HCT116 (cell line): ENCODE results near the gene CACNA1C. TPM values are rescaled to one million over a fixed set of nuclear protein-coding genes. Genes with fewer than 3 reads are reported as not detected.

ENCODE experiments used
- ATAC-seq: fragments of 200-7000 bp; cut with Tn5 transposase; 2 replicates; pipeline ENCODE4 v1.9.1; 2020; ENCODE audit warnings: mild to moderate bottlenecking, moderate library complexity
- BruUV-seq: library from RNA; stranded (reverse); fragments of 400-500 nt; replicated peaks from 2 replicates; lab custom pipeline; 2021; lab: Mats Ljungman, UMichigan
- CTCF ChIA-PET: fragments of 300-600 bp; sonication (Branson Sonifier 250); formaldehyde crosslinking; loops from one replicate; lab custom pipeline; 2021; ENCODE audit warnings: antibody characterized with exemption; lab: Charles Lee
- POLR2A ChIA-PET: fragments of 300-600, 350-600 bp; sonication (Branson Sonifier 250); formaldehyde crosslinking; loops from one replicate; lab custom pipeline; 2021; ENCODE audit warnings: antibody characterized with exemption; lab: Charles Lee
- RAD21 ChIA-PET, 2 experiments: fragments of 300-600 bp; sonication (Branson Sonifier 250); formaldehyde crosslinking; loops; one replicate each; lab custom pipeline; 2023; ENCODE audit warnings: low total read pairs in 2 of 2; ENCODE audit not compliant: uncharacterized antibody in 2 of 2, unreplicated experiment in 2 of 2, low non-redundant PET in 1 of 2; lab: Charles Lee
- DNase-seq: peaks from one replicate; pipeline ENCODE4 v3.0.0-alpha.2; 2010; ENCODE audit warnings: low read depth, low spot score
- H2AFZ ChIP-seq: fragments of 200-600 bp; shearing (Covaris generic), sonication (generic); 2 replicates; pipeline ENCODE4 v1.6.1; 2017; ENCODE audit warnings: low read depth, mixed run types, mixed read lengths, antibody characterized with exemption, low read length; ENCODE audit not compliant: poor library complexity, severe bottlenecking
- H3K27ac ChIP-seq: 2 replicates; pipeline ENCODE4 v1.5.1; 2012; ENCODE audit warnings: low read depth, low read length
- H3K27me3 ChIP-seq: fragments of 200-600 bp; sonication (generic); 2 replicates; pipeline ENCODE4 v1.6.1; 2016; ENCODE audit warnings: mixed run types, low read length, mixed read lengths; ENCODE audit not compliant: insufficient read depth
- H3K36me3 ChIP-seq, 2 experiments: fragments of 200-500 bp in 1 of 2; fragments of 200-600 bp in 1 of 2; sonication (Bioruptor generic) in 1 of 2; sonication (generic) in 1 of 2; 2 replicates each; pipeline versions ENCODE4 v1.5.1 to v1.6.1; 2014 to 2016; ENCODE audit warnings: low read length in 2 of 2, inconsistent platforms in 1 of 2, mixed read lengths in 1 of 2, mixed run types in 1 of 2; ENCODE audit not compliant: insufficient read depth in 2 of 2, control insufficient read depth in 1 of 2
- H3K4me1 ChIP-seq, 2 experiments: fragments of 200-600 bp in 1 of 2; sonication (generic) in 1 of 2; 2 replicates each; pipeline versions ENCODE4 v1.5.1 to v1.6.1; 2012 to 2017; ENCODE audit warnings: low read length in 2 of 2, inconsistent platforms in 1 of 2, mild to moderate bottlenecking in 1 of 2, mixed read lengths in 1 of 2, mixed run types in 1 of 2, moderate library complexity in 1 of 2; ENCODE audit not compliant: insufficient read depth in 2 of 2, control insufficient read depth in 1 of 2
- H3K4me2 ChIP-seq: fragments of 200-600 bp; sonication (generic); 2 replicates; pipeline ENCODE4 v1.6.1; 2017; ENCODE audit warnings: mixed run types, low read length, mixed read lengths
- H3K4me3 ChIP-seq, 2 experiments: fragments of 200-600 bp in 1 of 2; sonication (generic) in 1 of 2; replicated peaks in 1 of 2; 2 replicates each; pipeline ENCODE4 v1.5.1; 2011 to 2016; ENCODE audit warnings: low read length in 2 of 2, control low read depth in 1 of 2, low read depth in 1 of 2, mild to moderate bottlenecking in 1 of 2, mixed read lengths in 1 of 2, mixed run types in 1 of 2
- H3K79me2 ChIP-seq: fragments of 200-600 bp; sonication (generic); 2 replicates; pipeline ENCODE4 v1.6.1; 2017; ENCODE audit warnings: mild to moderate bottlenecking, mixed run types, low read length, moderate library complexity, mixed read lengths; ENCODE audit not compliant: insufficient read depth
- H3K9ac ChIP-seq: fragments of 200-600 bp; sonication (generic); 2 replicates; pipeline ENCODE4 v1.6.1; 2016; ENCODE audit warnings: low read length, mixed read lengths
- H3K9me2 ChIP-seq: fragments of 200-600 bp; sonication (generic), shearing (Covaris generic); 2 replicates; pipeline ENCODE4 v1.6.1; 2017; ENCODE audit warnings: mixed run types, mild to moderate bottlenecking, moderate library complexity; ENCODE audit not compliant: insufficient read depth
- H3K9me3 ChIP-seq, 2 experiments: fragments of 200-500 bp in 1 of 2; fragments of 200-600 bp in 1 of 2; sonication (Bioruptor generic) in 1 of 2; sonication (generic) in 1 of 2; 2 replicates each; pipeline ENCODE4 v1.6.1; 2014 to 2017; ENCODE audit warnings: low read length in 2 of 2, mixed read lengths in 2 of 2, inconsistent platforms in 1 of 2, low read depth in 1 of 2, mild to moderate bottlenecking in 1 of 2, mixed run types in 1 of 2, moderate library complexity in 1 of 2; ENCODE audit not compliant: control insufficient read depth in 1 of 2, insufficient read depth in 1 of 2
- H4K20me1 ChIP-seq: fragments of 200-600 bp; sonication (generic), shearing (Covaris generic); 2 replicates; pipeline ENCODE4 v1.6.1; 2017; ENCODE audit warnings: mixed run types, mild to moderate bottlenecking, moderate library complexity; ENCODE audit not compliant: insufficient read depth
- CBX3 ChIP-seq: IDR thresholded peaks from 2 replicates; pipeline ENCODE4 v1.6.1; 2012; ENCODE audit warnings: low read depth
- CEBPB ChIP-seq: IDR thresholded peaks from 2 replicates; pipeline ENCODE4 v1.6.1; 2012; ENCODE audit warnings: low read depth
- ELF1 ChIP-seq: IDR thresholded peaks from 2 replicates; pipeline ENCODE4 v1.6.1; 2012; ENCODE audit warnings: low read depth, borderline replicate concordance
- EZH2phosphoT487 ChIP-seq: fragments of 200-600 bp; IDR thresholded peaks from 2 replicates; pipeline ENCODE4 v1.6.1; 2018; ENCODE audit warnings: antibody characterized with exemption, borderline replicate concordance
- RAD21 ChIP-seq: IDR thresholded peaks from 2 replicates; pipeline ENCODE4 v1.6.1; 2012; ENCODE audit warnings: low read depth, mild to moderate bottlenecking
- SIN3A ChIP-seq: IDR thresholded peaks from 2 replicates; pipeline ENCODE4 v1.6.1; 2012; ENCODE audit warnings: low read depth
- SP1 ChIP-seq: IDR thresholded peaks from 2 replicates; pipeline ENCODE4 v1.6.1; 2012; ENCODE audit warnings: low read depth
- SRF ChIP-seq: IDR thresholded peaks from 2 replicates; pipeline ENCODE4 v1.6.1; 2012; ENCODE audit warnings: low read depth
- TCF7L2 ChIP-seq: IDR thresholded peaks from 2 replicates; pipeline ENCODE4 v1.7.0; 2011; ENCODE audit warnings: borderline replicate concordance, inconsistent platforms; ENCODE audit not compliant: insufficient read depth, insufficient read length; ENCODE audit errors: extremely low read depth
- YY1 ChIP-seq: IDR thresholded peaks from 2 replicates; pipeline ENCODE4 v1.6.1; 2011; ENCODE audit warnings: low read length, low read depth, moderate library complexity, mild to moderate bottlenecking; ENCODE audit not compliant: insufficient replicate concordance; ENCODE audit errors: extremely low read depth
- ZFX ChIP-seq: fragments of 450-650 bp; IDR thresholded peaks from 2 replicates; pipeline ENCODE4 v1.6.1; 2017
- ZNF274 ChIP-seq: fragments of 200-500 bp; sonication (Bioruptor generic); IDR thresholded peaks from 2 replicates; pipeline ENCODE4 v1.6.1; 2014; ENCODE audit warnings: mild to moderate bottlenecking, low read depth, low read length, inconsistent platforms
- intact Hi-C: fragments of 100-400 bp; cut with micrococcal nuclease; formaldehyde crosslinking; loops from 2 replicates; pipeline ENCODE4 v1.10.0; 2022
- total RNA-seq: library from RNA; stranded (reverse); gene quantifications from one replicate; pipeline ENCODE4 v1.2.1, GENCODE V29; 2021; ENCODE audit not compliant: unreplicated experiment
- TF ChIP-seq, protein P1 (sequence below), 3 experiments: fragments of 200-600 bp in 1 of 3; sonication (generic) in 1 of 3; IDR thresholded peaks in 2 of 3; conservative IDR thresholded peaks in 1 of 3; 2 replicates each; pipeline ENCODE4 v1.5.1; 2012 to 2017; ENCODE audit warnings: low read depth in 2 of 3, low read length in 2 of 3, antibody characterized with exemption in 1 of 3, borderline replicate concordance in 1 of 3, control low read depth in 1 of 3, mild to moderate bottlenecking in 1 of 3, mixed read lengths in 1 of 3, mixed run types in 1 of 3, moderate library complexity in 1 of 3; ENCODE audit not compliant: insufficient read depth in 1 of 3

The CACNA1C gene
- total RNA-seq, 1 experiment from 2014 or later = 0.05 TPM

DNA sequence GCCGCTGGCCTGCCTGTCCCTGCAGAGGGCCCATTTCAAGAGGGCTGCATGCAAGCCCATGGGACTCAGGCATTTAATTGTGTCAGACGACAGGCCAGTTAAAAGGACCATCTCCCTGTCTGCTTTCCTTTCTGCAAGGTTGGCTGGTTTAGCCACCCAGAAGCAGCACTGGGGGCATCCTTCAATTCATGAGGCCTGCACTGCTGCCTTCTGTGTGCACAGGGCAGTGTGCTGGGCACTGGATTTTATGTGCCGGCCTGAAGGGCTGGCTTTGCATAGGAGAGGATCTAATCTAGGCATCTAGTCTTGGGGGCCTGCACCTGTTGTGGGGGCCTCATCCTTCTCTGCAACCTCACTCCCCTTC lies 627.9 kb downstream of the CACNA1C start (continued):
- no peak for TF ChIP-seq TCF7L2
- TF ChIP-seq SIN3A = no peak
- no peak for TF ChIP-seq SRF
- no peak for TF ChIP-seq ZNF274
- no peak for TF ChIP-seq CEBPB
- TF ChIP-seq RAD21 = no peak
- no peak for TF ChIP-seq YY1
- no peak for TF ChIP-seq EZH2phosphoT487
- no peak for TF ChIP-seq SP1
- TF ChIP-seq ELF1 = no peak
- TF ChIP-seq, protein P1, sequence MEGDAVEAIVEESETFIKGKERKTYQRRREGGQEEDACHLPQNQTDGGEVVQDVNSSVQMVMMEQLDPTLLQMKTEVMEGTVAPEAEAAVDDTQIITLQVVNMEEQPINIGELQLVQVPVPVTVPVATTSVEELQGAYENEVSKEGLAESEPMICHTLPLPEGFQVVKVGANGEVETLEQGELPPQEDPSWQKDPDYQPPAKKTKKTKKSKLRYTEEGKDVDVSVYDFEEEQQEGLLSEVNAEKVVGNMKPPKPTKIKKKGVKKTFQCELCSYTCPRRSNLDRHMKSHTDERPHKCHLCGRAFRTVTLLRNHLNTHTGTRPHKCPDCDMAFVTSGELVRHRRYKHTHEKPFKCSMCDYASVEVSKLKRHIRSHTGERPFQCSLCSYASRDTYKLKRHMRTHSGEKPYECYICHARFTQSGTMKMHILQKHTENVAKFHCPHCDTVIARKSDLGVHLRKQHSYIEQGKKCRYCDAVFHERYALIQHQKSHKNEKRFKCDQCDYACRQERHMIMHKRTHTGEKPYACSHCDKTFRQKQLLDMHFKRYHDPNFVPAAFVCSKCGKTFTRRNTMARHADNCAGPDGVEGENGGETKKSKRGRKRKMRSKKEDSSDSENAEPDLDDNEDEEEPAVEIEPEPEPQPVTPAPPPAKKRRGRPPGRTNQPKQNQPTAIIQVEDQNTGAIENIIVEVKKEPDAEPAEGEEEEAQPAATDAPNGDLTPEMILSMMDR (IDR thresholded peaks at IDR 0.05 in 2 of 3, conservative IDR thresholded peaks at IDR 0.05 in 1 of 3; ENCODE audit: borderline replicate concordance in 1 of 3, insufficient read depth in 1 of 3, low read depth in 2 of 3, low read length in 2 of 3) = no peak

DNA sequence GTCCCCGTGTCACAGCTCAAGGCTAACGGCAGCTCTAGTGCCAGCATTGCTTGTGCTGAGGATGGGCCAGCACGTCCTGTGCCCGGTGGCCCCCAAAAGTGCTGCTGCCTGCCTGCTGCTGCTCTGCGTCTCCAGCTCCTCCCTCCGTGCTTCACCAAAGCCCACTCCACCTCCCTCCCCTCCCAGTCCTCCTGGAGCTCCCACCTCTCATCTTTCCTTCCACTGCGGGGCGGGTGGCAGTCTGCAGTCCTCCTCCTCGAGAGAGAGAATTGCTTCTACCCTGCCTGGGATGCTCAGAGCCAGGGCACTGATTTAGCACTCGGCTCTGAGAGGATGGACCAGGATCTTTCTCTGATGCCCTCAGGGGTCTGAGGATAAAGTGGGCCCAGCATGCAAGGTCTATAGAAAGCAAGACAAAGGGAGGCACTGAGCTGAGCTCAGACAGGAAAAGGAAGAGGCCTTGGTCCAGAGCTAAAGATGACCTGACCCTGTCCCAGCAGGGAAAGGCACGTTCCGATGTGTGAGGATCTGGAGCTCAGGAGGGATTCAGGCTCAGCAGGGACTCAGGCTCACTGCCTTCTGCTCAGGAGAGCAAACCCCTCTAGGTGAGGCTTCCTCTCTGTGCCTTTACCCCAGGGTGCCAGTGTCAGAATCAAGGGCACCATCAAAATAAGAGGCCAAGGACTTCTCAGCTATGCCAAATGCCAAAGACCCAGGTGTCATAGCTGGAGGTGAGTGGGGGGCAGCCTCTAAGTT lies 628.8 kb downstream of the CACNA1C start:
- H2AFZ ChIP-seq = no peak overlapping the region
- ATAC-seq = no peak
- TF ChIP-seq SRF (no peak), CBX3 (no peak), TCF7L2 (no peak), ZFX (no peak)
- TF ChIP-seq, all 23 proteins: peak for 0
- H4K20me1 ChIP-seq = no peaks in the 10 kb centered on the region
- H3K9ac ChIP-seq = no peak overlapping the region
- no peaks in the 10 kb centered on the region for H3K36me3 ChIP-seq
- H3K4me3 ChIP-seq = no peak overlapping the region
- ChIA-PET RAD21 (no interaction called here), POLR2A (no interaction called here), CTCF (interaction anchor here (2.8 kb wide), 1 partner anchor 41 kb away, joined by 10 read pairs; no protein-coding TSS in a partner anchor)
- no peak overlapping the region for H3K4me2 ChIP-seq
- H3K27me3 ChIP-seq = no peaks in the 10 kb centered on the region
- H3K79me2 ChIP-seq = no peaks in the 10 kb centered on the region
- intact Hi-C loops = loop anchor here (2.0 kb wide), 1 partner anchor 103 kb away; no protein-coding TSS in a partner anchor
- DNase-seq = no peak
- no peaks in the 10 kb centered on the region for H3K9me2 ChIP-seq
- H3K27ac ChIP-seq = no peak overlapping the region
- H3K4me1 ChIP-seq = no peaks in the 10 kb centered on the region
- BruUV-seq = no TSS peak
- no peaks in the 10 kb centered on the region for H3K9me3 ChIP-seq
